ENCODE measurements around the gene SRL.

DNA sequence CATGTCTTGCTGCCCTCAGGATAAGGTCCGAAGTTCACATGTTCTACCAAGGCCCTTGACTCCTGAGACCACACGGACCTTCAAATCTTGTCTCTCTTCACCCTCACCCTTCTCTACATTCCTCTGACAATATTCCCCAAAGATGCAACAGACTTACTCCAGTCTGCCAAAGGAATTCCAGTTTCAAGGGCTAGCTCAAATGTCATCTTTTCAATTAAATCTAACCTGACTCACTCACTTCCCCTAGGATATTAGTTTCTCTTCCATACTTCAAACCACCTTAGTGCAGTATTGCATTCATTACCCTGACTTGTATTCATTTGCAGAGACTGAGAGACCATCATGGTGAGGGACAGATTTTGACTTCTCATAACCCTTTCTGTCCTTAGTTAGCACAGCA is 66.0 kb downstream of the SRL start:
- TF ChIP-seq, protein P1, sequence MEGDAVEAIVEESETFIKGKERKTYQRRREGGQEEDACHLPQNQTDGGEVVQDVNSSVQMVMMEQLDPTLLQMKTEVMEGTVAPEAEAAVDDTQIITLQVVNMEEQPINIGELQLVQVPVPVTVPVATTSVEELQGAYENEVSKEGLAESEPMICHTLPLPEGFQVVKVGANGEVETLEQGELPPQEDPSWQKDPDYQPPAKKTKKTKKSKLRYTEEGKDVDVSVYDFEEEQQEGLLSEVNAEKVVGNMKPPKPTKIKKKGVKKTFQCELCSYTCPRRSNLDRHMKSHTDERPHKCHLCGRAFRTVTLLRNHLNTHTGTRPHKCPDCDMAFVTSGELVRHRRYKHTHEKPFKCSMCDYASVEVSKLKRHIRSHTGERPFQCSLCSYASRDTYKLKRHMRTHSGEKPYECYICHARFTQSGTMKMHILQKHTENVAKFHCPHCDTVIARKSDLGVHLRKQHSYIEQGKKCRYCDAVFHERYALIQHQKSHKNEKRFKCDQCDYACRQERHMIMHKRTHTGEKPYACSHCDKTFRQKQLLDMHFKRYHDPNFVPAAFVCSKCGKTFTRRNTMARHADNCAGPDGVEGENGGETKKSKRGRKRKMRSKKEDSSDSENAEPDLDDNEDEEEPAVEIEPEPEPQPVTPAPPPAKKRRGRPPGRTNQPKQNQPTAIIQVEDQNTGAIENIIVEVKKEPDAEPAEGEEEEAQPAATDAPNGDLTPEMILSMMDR (conservative IDR thresholded peaks at IDR 0.05; ENCODE audit: low read depth in 2 of 2): no peak
- TF ChIP-seq ZNF114 (CRISPR knock-in tag; IDR thresholded peaks at IDR 0.05): no peak
- no peak for TF ChIP-seq EZH2 (IDR thresholded peaks at IDR 0.05; ENCODE audit: low read depth, unreplicated experiment)
- no peak for TF ChIP-seq POLR2AphosphoS5 (IDR thresholded peaks at IDR 0.05; ENCODE audit: low read depth)
- no peak for TF ChIP-seq STAT1 (IDR thresholded peaks at IDR 0.05; ENCODE audit: unreplicated experiment)
- TF ChIP-seq NANOG (IDR thresholded peaks at IDR 0.05; ENCODE audit: borderline replicate concordance): no peak
- no peak for TF ChIP-seq EZH2phosphoT487 (IDR thresholded peaks at IDR 0.05; ENCODE audit: unreplicated experiment)

Data from GM23338 (cell line).